Activated naive CD8-positive, alpha-beta T cell treated with anti-CD3 and anti-CD28 coated beads, Interleukin-2, amount 50 U/mL, for 24 hours (primary cell): Measurements from ENCODE around the gene DMD.

Source experiments
- ATAC-seq: fragments of 150-1000 bp; cut with Tn5 transposase; one replicate; pipeline ENCODE4 v1.10.0; 2021
- DNase-seq: peaks from one replicate; pipeline ENCODE4 v3.0.0; 2021
- H3K27ac Mint-ChIP-seq: one replicate; pipeline ENCODE4 v1.8.0; 2021; ENCODE audit warnings: mild to moderate bottlenecking, mixed read lengths
- H3K27me3 Mint-ChIP-seq: one replicate; pipeline ENCODE4 v1.8.0; 2021; ENCODE audit warnings: mixed read lengths
- H3K36me3 Mint-ChIP-seq: one replicate; pipeline ENCODE4 v1.8.0; 2021; ENCODE audit warnings: low read depth, mixed read lengths
- H3K4me1 Mint-ChIP-seq: one replicate; pipeline ENCODE4 v1.8.0; 2021; ENCODE audit warnings: mixed read lengths
- H3K4me3 Mint-ChIP-seq: one replicate; pipeline ENCODE4 v1.8.0; 2021; ENCODE audit warnings: mild to moderate bottlenecking, moderate library complexity, mixed read lengths
- H3K9me3 Mint-ChIP-seq: one replicate; pipeline ENCODE4 v1.8.0; 2021; ENCODE audit warnings: mixed read lengths

Gene DMD

GRCh38 chrX:31376408-31377022 lies 1834.8 kb downstream of the DMD start:
- no peaks in the 10 kb centered on the region for H3K4me1 Mint-ChIP-seq
- no peak overlapping the region for H3K4me3 Mint-ChIP-seq
- H3K36me3 Mint-ChIP-seq: no peaks in the 10 kb centered on the region
- H3K27me3 Mint-ChIP-seq: no peaks in the 10 kb centered on the region
- DNase-seq (no peak), ATAC-seq (no peak)
- no peaks in the 10 kb centered on the region for H3K9me3 Mint-ChIP-seq
- H3K27ac Mint-ChIP-seq: no peak overlapping the region

DNA sequence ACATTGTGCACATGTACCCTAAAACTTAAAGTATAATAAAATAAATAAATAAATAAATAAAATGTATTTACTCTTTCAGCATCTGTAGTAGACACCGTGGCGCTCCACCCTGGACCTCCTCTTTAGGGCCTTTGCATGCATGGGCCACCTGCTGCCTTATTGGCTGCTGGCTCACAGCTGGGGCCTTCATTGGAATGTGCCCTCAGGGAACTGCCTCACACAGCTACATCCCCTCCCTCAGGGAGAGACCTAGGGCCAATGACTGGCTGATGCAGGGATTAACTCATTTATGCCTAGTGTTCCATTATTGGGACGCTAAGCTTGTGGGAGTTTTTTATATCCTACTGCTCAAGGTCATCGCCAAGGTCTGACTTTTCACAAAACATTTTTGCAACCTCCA lies 1836.6 kb downstream of the DMD start:
- DNase-seq (no peak), ATAC-seq (no peak)
- H3K4me3 Mint-ChIP-seq: no peak overlapping the region
- H3K4me1 Mint-ChIP-seq: no peaks in the 10 kb centered on the region
- H3K27me3 Mint-ChIP-seq: no peaks in the 10 kb centered on the region
- no peaks in the 10 kb centered on the region for H3K36me3 Mint-ChIP-seq
- no peaks in the 10 kb centered on the region for H3K9me3 Mint-ChIP-seq
- H3K27ac Mint-ChIP-seq: no peak overlapping the region

GRCh38 chrX:31371956-31372355 lies 1839.4 kb downstream of the DMD start:
- ATAC-seq: no peak
- Mint-ChIP-seq H3K27me3 (peaks cover 1% of the 10 kb centered on the region), H3K36me3 (no peaks in the 10 kb centered on the region)

DNA sequence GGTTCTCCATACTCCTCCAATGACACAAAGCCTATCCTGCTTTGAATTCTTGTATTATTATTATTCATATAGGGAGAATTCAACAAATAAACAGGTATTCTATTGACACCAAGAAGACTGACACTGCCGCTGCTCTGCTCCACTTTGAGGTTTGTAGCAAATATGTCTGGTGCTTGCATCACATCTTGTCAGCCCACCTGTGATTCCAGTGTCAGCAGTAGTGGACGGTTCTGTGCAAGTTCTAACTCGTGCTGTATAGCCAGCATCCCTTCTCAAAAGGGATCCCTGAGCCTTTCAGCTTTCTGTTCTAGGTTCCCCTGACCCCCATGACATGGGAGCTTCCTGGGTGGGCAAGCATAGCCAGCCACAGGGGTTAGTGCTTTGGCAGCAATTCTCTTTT lies 1843.5 kb downstream of the DMD start:
- no peak overlapping the region for H3K4me3 Mint-ChIP-seq
- H3K9me3 Mint-ChIP-seq: no peaks in the 10 kb centered on the region
- no peak for ATAC-seq
- H3K27ac Mint-ChIP-seq: no peak overlapping the region
- no peaks in the 10 kb centered on the region for H3K4me1 Mint-ChIP-seq
- no peak for DNase-seq
- H3K36me3 Mint-ChIP-seq: no peaks in the 10 kb centered on the region
- H3K27me3 Mint-ChIP-seq: peaks cover 3% of the 10 kb centered on the region

More at GRCh38 chrX:31371956-31372355, 1839.4 kb downstream of the DMD start:
- DNase-seq: no peak
- Mint-ChIP-seq H3K4me1 (no peaks in the 10 kb centered on the region), H3K4me3 (no peak overlapping the region), H3K27ac (no peak overlapping the region), H3K9me3 (no peaks in the 10 kb centered on the region)

- peaks cover 3% of the 10 kb centered on the region for H3K27me3 Mint-ChIP-seq
- no peaks in the 10 kb centered on the region for H3K4me1 Mint-ChIP-seq
- no peak for ATAC-seq
Measured at GRCh38 chrX:31366041-31366440, 1845.3 kb downstream of the DMD start.

DNA sequence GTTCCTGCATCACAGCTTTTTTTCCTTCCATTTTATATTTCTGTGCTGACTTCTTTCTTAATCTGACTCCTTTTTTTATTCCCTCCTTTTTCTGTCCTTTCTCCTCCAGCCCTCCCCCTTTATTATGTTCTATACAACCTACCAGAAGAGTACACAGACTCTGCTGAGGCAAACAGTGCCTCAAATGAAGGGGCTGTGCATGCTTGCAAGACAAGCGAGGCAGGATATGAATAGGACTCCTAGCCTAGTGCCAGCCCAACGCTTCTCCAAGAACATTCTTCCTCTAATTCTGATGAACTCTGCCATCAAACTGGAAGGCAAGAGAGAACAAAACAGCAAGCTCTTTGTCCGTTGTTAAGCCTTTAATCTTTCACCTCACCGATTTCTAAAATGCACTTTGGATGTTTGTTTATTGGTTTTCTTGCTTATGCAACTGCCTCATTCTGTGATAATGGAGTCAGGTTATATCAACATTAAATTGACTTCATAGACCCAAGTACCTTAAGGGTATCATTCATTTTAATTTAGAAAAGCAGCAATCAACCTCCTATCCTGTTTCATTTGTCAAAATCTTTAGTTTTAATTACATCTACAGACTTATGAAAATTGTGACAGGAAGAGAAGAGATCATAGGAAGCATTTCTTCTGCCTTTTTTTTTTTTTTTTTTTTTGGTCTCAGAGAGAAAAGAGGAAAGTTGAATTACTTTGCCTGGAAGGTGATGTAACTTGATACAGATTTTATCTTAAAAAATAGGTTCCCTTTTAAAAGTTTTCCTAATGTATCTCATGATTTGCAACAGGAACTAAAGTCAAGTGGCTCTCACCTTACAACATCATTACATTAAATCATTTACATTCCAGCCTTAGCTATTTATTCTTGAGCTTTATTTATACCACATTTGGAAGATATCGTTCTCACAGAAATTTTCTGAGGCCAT lies 1854.8 kb downstream of the DMD start:
- Mint-ChIP-seq H3K36me3 (no peaks in the 10 kb centered on the region), H3K27me3 (no peaks in the 10 kb centered on the region), H3K4me1 (no peaks in the 10 kb centered on the region), H3K4me3 (no peak overlapping the region), H3K9me3 (no peaks in the 10 kb centered on the region), H3K27ac (no peak overlapping the region)
- DNase-seq (no peak), ATAC-seq (no peak)

More at GRCh38 chrX:31366041-31366440, 1845.3 kb downstream of the DMD start:
- H3K9me3 Mint-ChIP-seq: no peaks in the 10 kb centered on the region
- H3K4me3 Mint-ChIP-seq: no peak overlapping the region
- H3K36me3 Mint-ChIP-seq: no peaks in the 10 kb centered on the region
- no peak overlapping the region for H3K27ac Mint-ChIP-seq
- DNase-seq: no peak

DNA sequence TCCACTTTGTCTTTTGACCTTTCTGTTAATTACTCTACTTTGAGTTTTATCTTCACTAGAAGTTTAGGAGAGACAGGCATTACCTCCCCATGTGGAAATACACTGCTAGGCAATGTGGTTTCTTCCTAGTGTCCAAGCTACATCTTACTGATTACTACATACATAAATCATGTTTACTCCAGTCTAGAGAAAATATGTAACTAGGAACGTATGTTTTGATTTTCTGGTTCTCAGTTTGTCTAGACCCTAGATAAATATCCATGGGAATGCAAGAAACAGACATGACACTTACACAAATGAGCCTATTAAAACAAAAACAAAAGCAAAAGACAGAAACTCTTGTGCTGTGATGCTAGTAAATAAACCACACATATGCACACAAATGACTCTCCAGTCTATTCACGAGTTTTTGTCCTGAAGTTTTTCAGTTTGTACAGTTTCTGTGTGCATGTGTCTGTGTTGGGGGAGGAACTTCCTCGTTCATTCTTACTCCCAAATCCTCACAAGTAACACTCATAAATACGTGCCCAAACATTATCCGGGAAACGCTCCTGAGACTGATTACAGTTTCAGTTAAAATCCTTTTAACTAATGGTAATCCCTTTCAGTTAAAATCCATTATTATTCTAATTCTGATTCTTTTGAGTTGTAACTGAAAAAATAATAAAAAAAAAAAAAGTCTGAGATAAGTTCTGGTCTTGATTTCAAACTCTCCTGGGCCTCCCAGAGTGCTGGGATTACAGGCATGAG lies 1856.0 kb downstream of the DMD start:
- H3K4me1 Mint-ChIP-seq: no peaks in the 10 kb centered on the region
- H3K27ac Mint-ChIP-seq: no peak overlapping the region
- no peaks in the 10 kb centered on the region for H3K36me3 Mint-ChIP-seq
- no peaks in the 10 kb centered on the region for H3K27me3 Mint-ChIP-seq
- no peak for DNase-seq
- H3K9me3 Mint-ChIP-seq: no peaks in the 10 kb centered on the region
- H3K4me3 Mint-ChIP-seq: no peak overlapping the region
- no peak for ATAC-seq

GRCh38 chrX:31353095-31353494 lies 1858.3 kb downstream of the DMD start:
- Mint-ChIP-seq H3K9me3 (no peaks in the 10 kb centered on the region), H3K27me3 (no peaks in the 10 kb centered on the region), H3K27ac (no peak overlapping the region), H3K36me3 (no peaks in the 10 kb centered on the region), H3K4me1 (no peaks in the 10 kb centered on the region), H3K4me3 (no peak overlapping the region)
- DNase-seq: no peak
- ATAC-seq: no peak

DNA sequence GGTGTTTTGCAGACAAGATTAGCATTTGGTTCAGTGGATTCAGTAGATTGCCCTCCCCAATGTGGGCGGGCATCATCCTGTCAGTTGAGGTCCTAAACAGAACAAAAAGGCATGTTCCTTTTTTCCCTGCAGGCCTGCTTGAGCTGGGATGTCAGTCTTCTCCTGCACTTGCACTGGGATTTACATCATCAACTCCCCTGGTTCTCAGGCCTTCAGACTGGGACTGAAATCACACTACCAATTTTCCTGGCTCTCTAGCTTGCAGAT lies 1860.6 kb downstream of the DMD start:
- no peak overlapping the region for H3K27ac Mint-ChIP-seq
- no peaks in the 10 kb centered on the region for H3K36me3 Mint-ChIP-seq
- no peaks in the 10 kb centered on the region for H3K27me3 Mint-ChIP-seq
- H3K4me3 Mint-ChIP-seq: no peak overlapping the region
- ATAC-seq: no peak
- no peaks in the 10 kb centered on the region for H3K9me3 Mint-ChIP-seq
- H3K4me1 Mint-ChIP-seq: no peaks in the 10 kb centered on the region
- DNase-seq: no peak

GRCh38 chrX:31349515-31349914 lies 1861.8 kb downstream of the DMD start:
- ATAC-seq (no peak), DNase-seq (no peak)
- H3K27ac Mint-ChIP-seq: no peak overlapping the region
- no peak overlapping the region for H3K4me3 Mint-ChIP-seq
- no peaks in the 10 kb centered on the region for H3K9me3 Mint-ChIP-seq
- H3K4me1 Mint-ChIP-seq: no peaks in the 10 kb centered on the region
- no peaks in the 10 kb centered on the region for H3K27me3 Mint-ChIP-seq
- no peaks in the 10 kb centered on the region for H3K36me3 Mint-ChIP-seq

DNA sequence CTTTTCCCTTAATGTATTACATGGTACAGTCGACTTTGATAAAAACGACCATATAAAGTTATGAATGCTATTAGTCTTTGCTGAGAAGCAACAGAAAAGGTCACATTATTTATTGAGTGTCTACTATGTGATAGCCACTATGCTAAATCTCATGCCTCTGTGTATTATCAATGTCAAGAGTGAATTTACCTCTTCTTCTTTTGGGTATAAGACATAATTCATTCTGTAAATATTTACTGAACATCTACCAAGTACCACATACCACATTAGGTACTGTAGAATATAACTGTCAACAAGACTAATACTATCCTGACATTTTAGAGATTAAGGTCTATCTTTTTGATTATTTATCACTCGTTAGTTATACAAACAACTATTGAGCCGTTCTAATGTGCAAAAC lies 1870.8 kb downstream of the DMD start:
- H3K27me3 Mint-ChIP-seq: no peaks in the 10 kb centered on the region
- no peaks in the 10 kb centered on the region for H3K9me3 Mint-ChIP-seq
- ATAC-seq (no peak), DNase-seq (no peak)
- no peaks in the 10 kb centered on the region for H3K36me3 Mint-ChIP-seq
- H3K27ac Mint-ChIP-seq: no peak overlapping the region
- H3K4me1 Mint-ChIP-seq: no peaks in the 10 kb centered on the region
- no peak overlapping the region for H3K4me3 Mint-ChIP-seq

DNA sequence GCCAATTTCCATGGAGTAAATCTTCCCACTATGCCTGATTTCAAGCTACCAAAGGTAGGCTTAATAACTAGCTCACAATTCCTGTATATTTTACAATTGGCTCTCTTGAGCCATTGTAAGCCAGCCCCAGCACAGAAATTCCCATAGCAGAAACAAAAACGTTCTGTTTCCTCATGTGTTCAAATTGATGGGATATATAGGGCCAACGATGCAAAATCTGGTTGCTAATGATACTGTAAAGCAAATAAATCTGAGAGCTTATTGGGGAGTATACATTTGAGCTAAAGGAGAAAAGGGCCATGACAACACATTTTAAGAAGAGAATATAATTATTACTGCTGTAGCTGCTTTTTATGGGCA lies 1872.4 kb downstream of the DMD start:
- no peak overlapping the region for H3K27ac Mint-ChIP-seq
- ATAC-seq: no peak
- no peak overlapping the region for H3K4me3 Mint-ChIP-seq
- no peaks in the 10 kb centered on the region for H3K36me3 Mint-ChIP-seq
- H3K27me3 Mint-ChIP-seq: no peaks in the 10 kb centered on the region
- DNase-seq: no peak
- H3K9me3 Mint-ChIP-seq: no peaks in the 10 kb centered on the region
- no peaks in the 10 kb centered on the region for H3K4me1 Mint-ChIP-seq

- Mint-ChIP-seq H3K4me3 (no peak overlapping the region), H3K36me3 (no peaks in the 10 kb centered on the region), H3K27ac (no peak overlapping the region), H3K4me1 (no peaks in the 10 kb centered on the region), H3K9me3 (no peaks in the 10 kb centered on the region), H3K27me3 (no peaks in the 10 kb centered on the region)
- no peak for DNase-seq
- no peak for ATAC-seq
Measured at GRCh38 chrX:31337332-31337731, 1874.0 kb downstream of the DMD start.

- ATAC-seq: no peak
- Mint-ChIP-seq H3K27me3 (no peaks in the 10 kb centered on the region), H3K36me3 (no peaks in the 10 kb centered on the region), H3K4me1 (no peaks in the 10 kb centered on the region), H3K27ac (no peak overlapping the region), H3K4me3 (no peak overlapping the region), H3K9me3 (no peaks in the 10 kb centered on the region)
- no peak for DNase-seq
Measured at GRCh38 chrX:31336419-31336818, 1874.9 kb downstream of the DMD start.

- Mint-ChIP-seq H3K4me3 (no peak overlapping the region), H3K9me3 (no peaks in the 10 kb centered on the region), H3K4me1 (no peaks in the 10 kb centered on the region), H3K27ac (no peak overlapping the region), H3K36me3 (no peaks in the 10 kb centered on the region), H3K27me3 (no peaks in the 10 kb centered on the region)
- ATAC-seq (no peak), DNase-seq (no peak)
Measured at GRCh38 chrX:31334997-31335396, 1876.4 kb downstream of the DMD start.
